Right hindlimb (tissue), 1 donor: ENCODE measurements around the gene ZNF613.
A peak's percentile ranks its signal among the peaks of the same experiment; 100 is the strongest.
"Not testable (repeated sequence)": the region's sequence is repeated elsewhere in the genome, so short reads cannot be mapped to it uniquely, and the experiment has no call there.

Experiments used
- DNase-seq: peaks from one replicate; pipeline ENCODE4 v3.0.0-alpha.2; 2018

The ZNF613 gene

GRCh38 chr19:51926784-51927741, at the start of gene ZNF613:
Gene ZNF613, plus strand, starts transcription at chr19:51927472. Its CDS starts 8,749 bp downstream, at chr19:51936221.
- DNase-seq: peak; percentile 93

- no peak for DNase-seq
Measured at GRCh38 chr19:51882518-51882917, 44.8 kb upstream of the ZNF613 start.

GRCh38 chr19:51884713-51885112, 42.6 kb upstream of the ZNF613 start:
- no peak for DNase-seq

- peak; percentile 96 for DNase-seq
Measured at GRCh38 chr19:51887522-51888498, 39.5 kb upstream of the ZNF613 start, which contains the start of gene ZNF577. Gene ZNF577, minus strand, starts transcription at chr19:51887951. Its CDS starts 7,569 bp downstream, at chr19:51880382.

GRCh38 chr19:51889934-51890333, 37.3 kb upstream of the ZNF613 start:
- no peak for DNase-seq

- no peak for DNase-seq
Measured at GRCh38 chr19:51891193-51891747, 36.0 kb upstream of the ZNF613 start.

GRCh38 chr19:51901860-51902259, 25.4 kb upstream of the ZNF613 start:
- no peak for DNase-seq

GRCh38 chr19:51903192-51903591, 24.1 kb upstream of the ZNF613 start:
- no peak for DNase-seq

GRCh38 chr19:51904331-51905165, 22.7 kb upstream of the ZNF613 start, which contains the start of gene ZNF649:
Gene ZNF649, minus strand, starts transcription at chr19:51905017. Its CDS starts 4,910 bp downstream, at chr19:51900107.
- peak; percentile 89 for DNase-seq

GRCh38 chr19:51905206-51905605, 22.1 kb upstream of the ZNF613 start:
- DNase-seq: no peak

GRCh38 chr19:51905639-51906038, 21.6 kb upstream of the ZNF613 start:
- DNase-seq: not testable (repeated sequence)

GRCh38 chr19:51906108-51906507, 21.2 kb upstream of the ZNF613 start:
- not testable (repeated sequence) for DNase-seq

GRCh38 chr19:51907981-51908380, 19.3 kb upstream of the ZNF613 start:
- not testable (repeated sequence) for DNase-seq

- DNase-seq: no peak
Measured at GRCh38 chr19:51915324-51915867, 11.9 kb upstream of the ZNF613 start.

GRCh38 chr19:51916167-51916566, 11.1 kb upstream of the ZNF613 start:
- DNase-seq: no peak

GRCh38 chr19:51919606-51920005, 7.7 kb upstream of the ZNF613 start:
- DNase-seq: no peak

- no peak for DNase-seq
Measured at GRCh38 chr19:51921949-51922348, 5.3 kb upstream of the ZNF613 start.

- no peak for DNase-seq
Measured at GRCh38 chr19:51926426-51926783, 867 bp upstream of the ZNF613 start.

GRCh38 chr19:51927859-51928258, 587 bp downstream of the ZNF613 start:
- DNase-seq: no peak

GRCh38 chr19:51931921-51932320, 4.6 kb downstream of the ZNF613 start:
- DNase-seq: no peak

- no peak for DNase-seq
Measured at GRCh38 chr19:51938936-51939335, 11.7 kb downstream of the ZNF613 start.
